ENCODE data around the gene BRCA2.

Gene BRCA2

GRCh38 chr13:32430018-32430747 lies 114.9 kb downstream of the BRCA2 start:
- Histone ChIP-seq H3K18ac (ENCODE audit: low read length) (no peak overlapping the region), H3K9me3 (replicated peaks in 1 of 2; ENCODE audit: control insufficient read depth in 2 of 2, insufficient read depth in 1 of 2, low read depth in 1 of 2, low read length in 2 of 2) (no peaks in the 10 kb centered on the region), H3K36me3 (replicated peaks in 1 of 2; ENCODE audit: control insufficient read depth in 2 of 2, insufficient read depth in 2 of 2, low read length in 2 of 2) (no peaks in the 10 kb centered on the region), H3K4ac (ENCODE audit: low read length) (no peak overlapping the region), H2BK120ac (ENCODE audit: low read depth, low read length) (no peak overlapping the region), H2BK12ac (ENCODE audit: low read length) (no peak overlapping the region), H3K4me1 (ENCODE audit: control insufficient read depth in 2 of 2, insufficient read depth in 1 of 2, low read depth in 1 of 2, low read length in 2 of 2) (peaks cover 2% of the 10 kb centered on the region in 2 donors), H4K91ac (ENCODE audit: low read depth, low read length, poor library complexity) (no peak overlapping the region), H4K8ac (ENCODE audit: low read depth, low read length) (no peak overlapping the region), H3K27ac (replicated peaks; ENCODE audit: low read length) (no peak overlapping the region), H3K23ac (ENCODE audit: low read depth, low read length, poor library complexity) (no peak overlapping the region), H3K4me2 (ENCODE audit: insufficient read depth, low read length, poor library complexity, severe bottlenecking) (no peak overlapping the region), H3K79me1 (ENCODE audit: low read depth, low read length) (no peaks in the 10 kb centered on the region), H2AK5ac (ENCODE audit: low read depth, low read length) (no peak overlapping the region), H3K27me3 (ENCODE audit: control insufficient read depth in 3 of 3, insufficient read depth in 3 of 3, low read depth in 1 of 3, low read length in 3 of 3) (peaks cover 0 to 28% (median 3%) of the 10 kb centered on the region in 3 experiments), H2AFZ (ENCODE audit: low read length) (no peak overlapping the region), H3K9ac (ENCODE audit: low read depth, low read length, poor library complexity) (no peak overlapping the region), H2BK5ac (ENCODE audit: low read length) (no peak overlapping the region), H3K14ac (ENCODE audit: low read length) (no peak overlapping the region), H2BK15ac (ENCODE audit: low read length) (no peak overlapping the region), H3K4me3 (ENCODE audit: low read length in 2 of 2) (no peak overlapping the region)
- WGBS, 2 donors (ENCODE audit: extremely low coverage in 2 of 2, insufficient read length in 2 of 2, insufficient replicate concordance in 1 of 2), result no CpG with 5 or more reads among the region's 6 CpGs
- no peak for DNase-seq (ENCODE audit: low spot score)

- H4K8ac ChIP-seq (ENCODE audit: low read depth, low read length), result no peak overlapping the region
- no peak overlapping the region for H2AK5ac ChIP-seq (ENCODE audit: low read depth, low read length)
- no peak overlapping the region for H3K9ac ChIP-seq (ENCODE audit: low read depth, low read length, poor library complexity)
- no peak overlapping the region for H3K27ac ChIP-seq (replicated peaks; ENCODE audit: low read length)
- H3K27me3 ChIP-seq (ENCODE audit: control insufficient read depth in 3 of 3, insufficient read depth in 3 of 3, low read depth in 1 of 3, low read length in 3 of 3), result peaks cover 0 to 20% (median 3%) of the 10 kb centered on the region in 3 experiments
- H3K4me2 ChIP-seq (ENCODE audit: insufficient read depth, low read length, poor library complexity, severe bottlenecking), result no peak overlapping the region
- no peak overlapping the region for H3K4me3 ChIP-seq (ENCODE audit: low read length in 2 of 2)
- no peaks in the 10 kb centered on the region for H3K79me1 ChIP-seq (ENCODE audit: low read depth, low read length)
- no peak overlapping the region for H4K91ac ChIP-seq (ENCODE audit: low read depth, low read length, poor library complexity)
- H3K14ac ChIP-seq (ENCODE audit: low read length), result no peak overlapping the region
- H3K4ac ChIP-seq (ENCODE audit: low read length), result no peak overlapping the region
- H2AFZ ChIP-seq (ENCODE audit: low read length), result no peak overlapping the region
- H3K4me1 ChIP-seq (ENCODE audit: control insufficient read depth in 2 of 2, insufficient read depth in 1 of 2, low read depth in 1 of 2, low read length in 2 of 2), result peaks cover 2% of the 10 kb centered on the region in 2 donors
- no peaks in the 10 kb centered on the region for H3K36me3 ChIP-seq (replicated peaks in 1 of 2; ENCODE audit: control insufficient read depth in 2 of 2, insufficient read depth in 2 of 2, low read length in 2 of 2)
- WGBS, 2 donors (ENCODE audit: extremely low coverage in 2 of 2, insufficient read length in 2 of 2, insufficient replicate concordance in 1 of 2), result no CpG with 5 or more reads among the region's 5 CpGs
- H2BK120ac ChIP-seq (ENCODE audit: low read depth, low read length), result no peak overlapping the region
- H3K18ac ChIP-seq (ENCODE audit: low read length), result no peak overlapping the region
- no peak for DNase-seq (ENCODE audit: low spot score)
- no peaks in the 10 kb centered on the region for H3K9me3 ChIP-seq (replicated peaks in 1 of 2; ENCODE audit: control insufficient read depth in 2 of 2, insufficient read depth in 1 of 2, low read depth in 1 of 2, low read length in 2 of 2)
- H2BK12ac ChIP-seq (ENCODE audit: low read length), result no peak overlapping the region
- no peak overlapping the region for H3K23ac ChIP-seq (ENCODE audit: low read depth, low read length, poor library complexity)
- H2BK15ac ChIP-seq (ENCODE audit: low read length), result no peak overlapping the region
- no peak overlapping the region for H2BK5ac ChIP-seq (ENCODE audit: low read length)
These were observed 116.1 kb downstream of the BRCA2 start for GRCh38 chr13:32431361-32431760.

GRCh38 chr13:32432856-32433255 lies 117.5 kb downstream of the BRCA2 start:
- Histone ChIP-seq H3K4me2 (ENCODE audit: insufficient read depth, low read length, poor library complexity, severe bottlenecking) (no peak overlapping the region), H3K9me3 (replicated peaks in 1 of 2; ENCODE audit: control insufficient read depth in 2 of 2, insufficient read depth in 1 of 2, low read depth in 1 of 2, low read length in 2 of 2) (no peaks in the 10 kb centered on the region), H3K27ac (replicated peaks; ENCODE audit: low read length) (no peak overlapping the region), H3K4me3 (ENCODE audit: low read length in 2 of 2) (no peak overlapping the region), H2BK120ac (ENCODE audit: low read depth, low read length) (no peak overlapping the region), H2BK15ac (ENCODE audit: low read length) (no peak overlapping the region), H3K4ac (ENCODE audit: low read length) (no peak overlapping the region), H3K23ac (ENCODE audit: low read depth, low read length, poor library complexity) (no peak overlapping the region), H3K14ac (ENCODE audit: low read length) (no peak overlapping the region), H3K4me1 (ENCODE audit: control insufficient read depth in 2 of 2, insufficient read depth in 1 of 2, low read depth in 1 of 2, low read length in 2 of 2) (peaks cover 0 to 2% of the 10 kb centered on the region in 2 donors), H2BK12ac (ENCODE audit: low read length) (no peak overlapping the region), H3K79me1 (ENCODE audit: low read depth, low read length) (no peaks in the 10 kb centered on the region), H2BK5ac (ENCODE audit: low read length) (no peak overlapping the region), H3K18ac (ENCODE audit: low read length) (no peak overlapping the region), H2AFZ (ENCODE audit: low read length) (no peak overlapping the region), H2AK5ac (ENCODE audit: low read depth, low read length) (no peak overlapping the region), H3K36me3 (replicated peaks in 1 of 2; ENCODE audit: control insufficient read depth in 2 of 2, insufficient read depth in 2 of 2, low read length in 2 of 2) (no peaks in the 10 kb centered on the region), H4K91ac (ENCODE audit: low read depth, low read length, poor library complexity) (no peak overlapping the region), H3K9ac (ENCODE audit: low read depth, low read length, poor library complexity) (no peak overlapping the region), H3K27me3 (ENCODE audit: control insufficient read depth in 3 of 3, insufficient read depth in 3 of 3, low read depth in 1 of 3, low read length in 3 of 3) (peaks cover 0 to 7% (median 0%) of the 10 kb centered on the region in 3 experiments), H4K8ac (ENCODE audit: low read depth, low read length) (no peak overlapping the region)
- no CpG with 5 or more reads among the region's 3 CpGs for WGBS, 2 donors (ENCODE audit: extremely low coverage in 2 of 2, insufficient read length in 2 of 2, insufficient replicate concordance in 1 of 2)
- DNase-seq (ENCODE audit: low spot score), result no peak

GRCh38 chr13:32438871-32439270 lies 123.6 kb downstream of the BRCA2 start:
- H3K14ac ChIP-seq (ENCODE audit: low read length), result no peak overlapping the region
- no peak overlapping the region for H2AK5ac ChIP-seq (ENCODE audit: low read depth, low read length)
- no peak overlapping the region for H2BK12ac ChIP-seq (ENCODE audit: low read length)
- H3K9ac ChIP-seq (ENCODE audit: low read depth, low read length, poor library complexity), result no peak overlapping the region
- no peak overlapping the region for H2AFZ ChIP-seq (ENCODE audit: low read length)
- no peak overlapping the region for H2BK5ac ChIP-seq (ENCODE audit: low read length)
- H3K23ac ChIP-seq (ENCODE audit: low read depth, low read length, poor library complexity), result no peak overlapping the region
- H3K4me1 ChIP-seq (ENCODE audit: control insufficient read depth in 2 of 2, insufficient read depth in 1 of 2, low read depth in 1 of 2, low read length in 2 of 2), result no peaks in the 10 kb centered on the region
- H3K4me2 ChIP-seq (ENCODE audit: insufficient read depth, low read length, poor library complexity, severe bottlenecking), result no peak overlapping the region
- no peak overlapping the region for H3K4me3 ChIP-seq (ENCODE audit: low read length in 2 of 2)
- WGBS, 2 donors (ENCODE audit: extremely low coverage in 2 of 2, insufficient read length in 2 of 2, insufficient replicate concordance in 1 of 2), result no CpG with 5 or more reads among the region's 4 CpGs
- no peak overlapping the region for H3K18ac ChIP-seq (ENCODE audit: low read length)
- no peak overlapping the region for H4K8ac ChIP-seq (ENCODE audit: low read depth, low read length)
- no peaks in the 10 kb centered on the region for H3K27me3 ChIP-seq (ENCODE audit: control insufficient read depth in 3 of 3, insufficient read depth in 3 of 3, low read depth in 1 of 3, low read length in 3 of 3)
- H3K36me3 ChIP-seq (replicated peaks in 1 of 2; ENCODE audit: control insufficient read depth in 2 of 2, insufficient read depth in 2 of 2, low read length in 2 of 2), result no peaks in the 10 kb centered on the region
- H3K27ac ChIP-seq (replicated peaks; ENCODE audit: low read length), result no peak overlapping the region
- H3K4ac ChIP-seq (ENCODE audit: low read length), result no peak overlapping the region
- no peaks in the 10 kb centered on the region for H3K9me3 ChIP-seq (replicated peaks in 1 of 2; ENCODE audit: control insufficient read depth in 2 of 2, insufficient read depth in 1 of 2, low read depth in 1 of 2, low read length in 2 of 2)
- H2BK120ac ChIP-seq (ENCODE audit: low read depth, low read length), result no peak overlapping the region
- H3K79me1 ChIP-seq (ENCODE audit: low read depth, low read length), result peaks cover 2% of the 10 kb centered on the region
- no peak overlapping the region for H4K91ac ChIP-seq (ENCODE audit: low read depth, low read length, poor library complexity)
- DNase-seq (ENCODE audit: low spot score), result no peak
- no peak overlapping the region for H2BK15ac ChIP-seq (ENCODE audit: low read length)

Data from neuronal stem cell (in vitro differentiated cells).